Transverse colon (tissue), 3 donors: ENCODE data around the gene GNAL.

Experiments
- CTCF ChIP-seq, 5 experiments: fragments of 200-600 bp in 3 of 5; fragments of 450-650 bp in 2 of 5; sonication (generic) in 3 of 5; IDR thresholded peaks; 1 replicate in 2 of 5; 2 replicates in 3 of 5; pipeline ENCODE4 v1.5.1; 2016 to 2017; ENCODE audit warnings: antibody characterized with exemption in 5 of 5, inconsistent platforms in 3 of 5, mild to moderate bottlenecking in 2 of 5, moderate library complexity in 1 of 5
- POLR2A ChIP-seq: fragments of 450-650 bp; IDR thresholded peaks from one replicate; pipeline ENCODE4 v1.6.1; 2016; ENCODE audit warnings: antibody characterized with exemption, mild to moderate bottlenecking, moderate library complexity

GRCh38 chr18:11909061-11909455, 220.0 kb downstream of the GNAL start:
- no peak for TF ChIP-seq CTCF (IDR thresholded peaks at IDR 0.05)
- TF ChIP-seq POLR2A, result no peak
